T-helper 2 cell treated with Interferon-gamma antibody and Interleukin-4, amounts not matched to agents 5 μg/mL and 100 μg/mL, for 36 hours (primary cell): ENCODE data around the gene USP12.
"Not testable (repeated sequence)": the region's sequence is repeated elsewhere in the genome, so short reads cannot be mapped to it uniquely, and the experiment has no call there.

Experiments used
- DNase-seq: peaks from one replicate; pipeline ENCODE4 v3.0.0; 2021; ENCODE audit warnings: low spot score
- H3K27ac Mint-ChIP-seq: one replicate; pipeline ENCODE4 v1.8.0; 2021; ENCODE audit warnings: mild to moderate bottlenecking, mixed read lengths
- H3K27me3 Mint-ChIP-seq: one replicate; pipeline ENCODE4 v1.8.0; 2021; ENCODE audit warnings: low read depth, mixed read lengths
- H3K36me3 Mint-ChIP-seq: one replicate; pipeline ENCODE4 v1.8.0; 2021; ENCODE audit warnings: low read depth, mixed read lengths
- H3K4me1 Mint-ChIP-seq: one replicate; pipeline ENCODE4 v1.8.0; 2021; ENCODE audit warnings: low read depth, mixed read lengths
- H3K4me3 Mint-ChIP-seq: one replicate; pipeline ENCODE4 v1.8.0; 2022; ENCODE audit warnings: mild to moderate bottlenecking, moderate library complexity, mixed read lengths
- H3K9me3 Mint-ChIP-seq: one replicate; pipeline ENCODE4 v1.8.0; 2021; ENCODE audit warnings: mixed read lengths

USP12 gene

GRCh38 chr13:27194895-27195764 lies 23.5 kb upstream of the USP12 start:
- H3K4me3 Mint-ChIP-seq = no peak overlapping the region
- peaks cover 8% of the 10 kb centered on the region for H3K4me1 Mint-ChIP-seq
- peak; percentile 37 for DNase-seq
- no peaks in the 10 kb centered on the region for H3K9me3 Mint-ChIP-seq
- no peaks in the 10 kb centered on the region for H3K36me3 Mint-ChIP-seq
- H3K27me3 Mint-ChIP-seq = no peaks in the 10 kb centered on the region
- H3K27ac Mint-ChIP-seq = no peak overlapping the region

DNA sequence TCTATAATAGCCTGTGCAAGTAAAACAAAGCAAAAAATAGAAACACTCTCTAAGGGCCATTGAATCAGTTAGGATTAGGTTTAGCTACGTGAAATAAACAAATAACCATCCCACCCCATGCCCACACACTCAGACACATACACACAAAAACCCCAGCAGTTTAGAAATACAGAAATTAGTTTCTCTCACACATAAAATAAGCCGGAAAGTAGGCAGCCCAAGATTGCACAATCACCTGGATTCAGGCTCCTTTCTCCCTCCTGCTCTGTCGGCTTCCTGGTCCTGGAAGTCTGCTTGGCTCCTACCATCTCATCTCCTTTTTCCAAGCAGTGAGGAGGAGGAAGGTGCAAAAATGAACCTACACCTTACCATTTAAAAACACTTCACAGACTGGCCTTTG lies 22.6 kb upstream of the USP12 start:
- Mint-ChIP-seq H3K36me3 (no peaks in the 10 kb centered on the region), H3K9me3 (no peaks in the 10 kb centered on the region), H3K27me3 (no peaks in the 10 kb centered on the region), H3K27ac (no peak overlapping the region), H3K4me3 (no peak overlapping the region), H3K4me1 (peaks cover 7% of the 10 kb centered on the region)
- no peak for DNase-seq

DNA sequence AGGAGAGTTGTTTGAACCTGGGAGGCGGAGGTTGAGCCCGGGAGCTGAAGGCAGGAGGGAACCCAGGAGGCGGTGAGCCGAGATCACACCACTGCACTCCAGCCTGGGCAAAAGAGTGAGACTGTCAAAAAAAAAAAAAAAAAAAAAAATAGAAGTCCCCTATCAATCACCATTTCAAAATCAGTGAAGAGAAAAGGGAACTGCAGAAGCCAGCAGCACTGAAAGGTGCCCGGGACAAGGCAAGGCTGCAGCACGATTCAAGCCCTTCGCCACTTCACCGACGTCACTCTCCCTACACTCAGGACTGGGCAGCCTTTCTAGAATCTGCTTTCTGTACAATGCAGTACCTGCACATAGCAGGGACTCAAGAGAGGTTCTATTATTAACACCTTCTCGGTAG lies 21.9 kb upstream of the USP12 start:
- Mint-ChIP-seq H3K36me3 (no peaks in the 10 kb centered on the region), H3K9me3 (no peaks in the 10 kb centered on the region), H3K27me3 (no peaks in the 10 kb centered on the region), H3K4me3 (no peak overlapping the region), H3K4me1 (peaks cover 7% of the 10 kb centered on the region), H3K27ac (no peak overlapping the region)
- no peak for DNase-seq

DNA sequence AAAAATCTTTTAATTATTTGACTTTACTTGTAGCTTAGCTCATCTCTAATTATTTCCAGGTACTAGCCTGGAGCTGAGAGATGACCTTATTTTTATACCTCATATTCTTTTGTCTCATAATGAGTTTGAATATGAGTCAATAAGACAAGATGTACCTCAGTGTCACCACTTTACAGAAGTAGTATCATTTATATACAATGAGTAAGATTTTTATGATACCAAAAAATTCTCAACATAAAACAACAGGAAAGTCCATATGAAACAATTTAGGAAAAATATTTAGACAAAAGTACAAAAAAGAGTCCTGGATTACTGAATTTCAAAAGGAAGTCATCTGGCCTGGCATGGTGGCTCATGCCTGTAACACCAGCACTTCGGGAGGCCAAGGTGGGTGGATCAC lies 21.4 kb upstream of the USP12 start:
- H3K4me1 Mint-ChIP-seq = peaks cover 7% of the 10 kb centered on the region
- no peak for DNase-seq
- no peaks in the 10 kb centered on the region for H3K36me3 Mint-ChIP-seq
- H3K9me3 Mint-ChIP-seq = no peaks in the 10 kb centered on the region
- no peak overlapping the region for H3K4me3 Mint-ChIP-seq
- no peaks in the 10 kb centered on the region for H3K27me3 Mint-ChIP-seq
- no peak overlapping the region for H3K27ac Mint-ChIP-seq

DNA sequence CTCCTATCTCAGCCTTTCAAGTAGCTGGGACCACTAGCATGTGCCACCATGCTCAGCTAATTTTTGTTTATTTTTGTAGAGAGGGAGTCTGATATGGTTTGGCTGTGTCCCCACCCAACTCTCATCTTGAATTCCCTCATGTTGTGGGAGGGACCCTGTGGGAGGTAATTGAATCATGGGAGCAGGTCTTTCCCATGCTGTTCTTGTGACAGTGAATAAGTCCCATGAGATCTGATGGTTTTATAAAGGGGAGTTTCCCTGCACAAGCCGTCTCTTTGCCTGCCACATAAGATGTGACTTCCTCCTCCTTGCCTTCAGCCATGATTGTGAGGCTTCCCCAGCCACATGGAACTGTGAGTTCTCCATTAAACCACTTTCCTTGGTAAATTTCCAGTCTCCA lies 20.8 kb upstream of the USP12 start:
- H3K27ac Mint-ChIP-seq, H3K4me3 Mint-ChIP-seq, H3K27me3 Mint-ChIP-seq, H3K4me1 Mint-ChIP-seq, DNase-seq, H3K9me3 Mint-ChIP-seq, H3K36me3 Mint-ChIP-seq: not testable (repeated sequence)

- Mint-ChIP-seq H3K4me1 (no peaks in the 10 kb centered on the region), H3K27ac (no peak overlapping the region), H3K27me3 (no peaks in the 10 kb centered on the region), H3K9me3 (no peaks in the 10 kb centered on the region), H3K36me3 (no peaks in the 10 kb centered on the region), H3K4me3 (no peak overlapping the region)
- no peak for DNase-seq
These were observed 17.6 kb upstream of the USP12 start for GRCh38 chr13:27189192-27189591.

GRCh38 chr13:27188239-27188638 lies 16.6 kb upstream of the USP12 start:
- Mint-ChIP-seq H3K27me3 (no peaks in the 10 kb centered on the region), H3K27ac (no peak overlapping the region), H3K9me3 (no peaks in the 10 kb centered on the region), H3K36me3 (no peaks in the 10 kb centered on the region), H3K4me1 (no peaks in the 10 kb centered on the region), H3K4me3 (no peak overlapping the region)
- no peak for DNase-seq

- no peaks in the 10 kb centered on the region for H3K9me3 Mint-ChIP-seq
- H3K36me3 Mint-ChIP-seq = no peaks in the 10 kb centered on the region
- H3K27ac Mint-ChIP-seq = no peak overlapping the region
- no peaks in the 10 kb centered on the region for H3K4me1 Mint-ChIP-seq
- no peaks in the 10 kb centered on the region for H3K27me3 Mint-ChIP-seq
- no peak overlapping the region for H3K4me3 Mint-ChIP-seq
- DNase-seq = no peak
These were observed 14.7 kb upstream of the USP12 start for GRCh38 chr13:27186295-27186694.

- Mint-ChIP-seq H3K9me3 (no peaks in the 10 kb centered on the region), H3K36me3 (no peaks in the 10 kb centered on the region), H3K4me1 (no peaks in the 10 kb centered on the region), H3K27me3 (peaks cover 3% of the 10 kb centered on the region), H3K27ac (no peak overlapping the region), H3K4me3 (no peak overlapping the region)
- no peak for DNase-seq
These were observed 12.0 kb upstream of the USP12 start for GRCh38 chr13:27183561-27184147.

DNA sequence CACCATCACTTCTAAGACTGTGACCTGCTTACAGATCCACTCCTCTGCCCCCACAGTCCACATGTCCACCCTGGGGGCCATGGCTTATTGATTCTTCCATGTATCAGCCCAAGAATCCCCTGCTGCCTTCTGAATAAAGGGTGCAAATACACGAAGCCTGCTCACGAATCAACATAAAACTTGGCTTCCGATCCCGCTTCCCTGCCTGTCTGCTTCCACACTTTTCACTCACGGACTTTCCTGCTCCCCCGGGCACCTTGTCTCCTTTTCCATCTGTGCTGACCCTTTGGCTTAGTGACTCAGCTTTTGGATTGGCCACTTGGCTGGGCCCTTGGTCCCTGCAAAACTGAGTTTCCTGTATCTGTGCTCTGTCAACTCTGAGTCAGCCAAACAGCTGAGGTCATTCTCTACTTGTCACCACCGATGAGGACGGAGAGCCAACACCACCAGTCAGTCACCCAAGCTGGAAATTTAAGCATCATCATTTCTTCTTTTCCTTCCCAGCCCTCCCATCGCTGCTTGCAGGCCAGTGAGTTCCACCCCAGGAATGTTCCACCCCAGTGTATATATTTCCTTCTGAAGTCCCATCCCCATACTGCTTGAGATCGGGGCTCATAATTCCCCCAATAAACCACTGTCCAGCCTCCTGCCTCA lies 11.4 kb upstream of the USP12 start:
- Mint-ChIP-seq H3K27ac (no peak overlapping the region), H3K4me3 (no peak overlapping the region), H3K36me3 (no peaks in the 10 kb centered on the region), H3K4me1 (no peaks in the 10 kb centered on the region), H3K9me3 (no peaks in the 10 kb centered on the region), H3K27me3 (peaks cover 3% of the 10 kb centered on the region)
- no peak for DNase-seq

DNA sequence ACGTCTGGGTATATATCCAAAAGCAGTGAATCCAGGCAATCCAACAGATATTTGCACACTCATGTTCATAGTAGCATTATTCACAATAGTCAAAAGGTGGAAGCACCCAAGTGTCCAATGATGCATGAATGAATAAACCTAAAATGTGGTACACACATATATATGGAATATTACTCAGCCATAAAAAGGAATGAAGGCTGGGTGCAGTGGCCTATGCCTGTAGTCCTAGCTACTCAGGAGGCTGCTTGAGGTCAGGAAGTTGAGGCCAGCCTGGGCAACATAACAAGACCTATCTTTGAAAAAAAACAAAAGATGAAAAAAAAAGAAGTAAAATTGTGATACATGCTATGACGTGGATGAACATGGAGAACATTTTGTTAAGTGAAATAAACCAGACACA lies 10.4 kb upstream of the USP12 start:
- peaks cover 3% of the 10 kb centered on the region for H3K27me3 Mint-ChIP-seq
- no peaks in the 10 kb centered on the region for H3K4me1 Mint-ChIP-seq
- H3K36me3 Mint-ChIP-seq = no peaks in the 10 kb centered on the region
- no peak for DNase-seq
- H3K9me3 Mint-ChIP-seq = no peaks in the 10 kb centered on the region
- H3K27ac Mint-ChIP-seq = no peak overlapping the region
- no peak overlapping the region for H3K4me3 Mint-ChIP-seq

- Mint-ChIP-seq H3K27me3 (peaks cover 3% of the 10 kb centered on the region), H3K27ac (no peak overlapping the region), H3K4me1 (peaks cover 4% of the 10 kb centered on the region), H3K4me3 (no peak overlapping the region), H3K9me3 (no peaks in the 10 kb centered on the region), H3K36me3 (no peaks in the 10 kb centered on the region)
- no peak for DNase-seq
These were observed 6.2 kb upstream of the USP12 start for GRCh38 chr13:27177852-27178251.

DNA sequence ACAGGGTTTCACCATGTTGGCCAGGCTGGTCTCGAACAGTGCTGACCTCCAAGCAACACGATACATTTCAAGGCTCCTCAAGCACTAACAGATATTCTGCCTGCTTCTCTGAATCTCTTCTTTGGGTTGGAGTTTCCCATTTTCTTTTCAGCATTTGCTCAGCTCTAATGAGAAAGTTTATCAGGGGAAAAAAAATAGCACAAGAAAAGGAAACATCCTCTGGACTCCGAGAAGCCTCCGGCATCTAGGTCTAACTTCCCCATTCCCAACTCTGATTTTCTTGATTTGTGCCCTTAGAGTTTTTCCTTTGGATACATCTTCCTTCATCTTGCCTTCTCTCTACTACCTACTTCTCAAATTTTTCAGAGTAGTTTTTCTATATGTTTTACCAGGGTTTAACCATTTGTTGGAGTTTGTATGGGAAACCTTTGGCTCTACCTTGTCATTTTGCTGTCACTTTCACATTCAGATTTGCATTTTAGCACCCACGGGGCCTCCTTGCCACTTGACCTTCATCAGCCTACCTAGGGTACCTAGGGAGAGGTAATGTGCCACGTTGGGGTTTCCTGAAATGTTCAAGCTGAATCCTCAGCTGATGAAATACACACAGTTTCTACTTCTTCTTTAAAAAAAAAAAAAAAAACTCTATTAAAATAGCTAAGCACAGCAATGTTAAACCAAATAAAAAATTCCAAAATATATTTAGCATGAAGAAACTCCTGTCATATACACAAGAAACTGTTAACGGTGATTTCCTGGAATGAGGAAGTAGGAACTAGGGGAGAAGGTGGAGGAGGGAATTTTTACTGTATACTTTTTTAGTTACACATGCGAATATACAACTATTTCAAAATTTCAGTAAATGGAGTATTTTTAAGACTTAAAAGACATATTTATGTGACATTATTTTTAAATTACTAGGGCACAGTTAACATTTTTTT lies 5.1 kb upstream of the USP12 start:
- H3K4me1 Mint-ChIP-seq = peaks cover 9% of the 10 kb centered on the region
- H3K36me3 Mint-ChIP-seq = no peaks in the 10 kb centered on the region
- peaks cover 3% of the 10 kb centered on the region for H3K27me3 Mint-ChIP-seq
- no peak overlapping the region for H3K4me3 Mint-ChIP-seq
- DNase-seq = no peak
- no peaks in the 10 kb centered on the region for H3K9me3 Mint-ChIP-seq
- no peak overlapping the region for H3K27ac Mint-ChIP-seq
